Adrenal gland (tissue), 5 donors: ENCODE data around the gene TNXB.

Source experiments
- POLR2A ChIP-seq, 2 donors: fragments of 450-650 bp; IDR thresholded peaks; one replicate each; pipeline ENCODE4 v1.6.1; 2017; ENCODE audit warnings: antibody characterized with exemption in 2 of 2, mild to moderate bottlenecking in 2 of 2, moderate library complexity in 1 of 2
- TF ChIP-seq, protein P1 (sequence below), 6 experiments: fragments of 450-650 bp in 4 of 6; fragments of 200-600 bp in 2 of 6; sonication (generic) in 1 of 6; IDR thresholded peaks; 1 replicate in 5 of 6; 2 replicates in 1 of 6; pipeline versions ENCODE4 v1.5.1 to v1.8.0; 2016 to 2021; ENCODE audit warnings: antibody characterized with exemption in 6 of 6, mild to moderate bottlenecking in 2 of 6, moderate library complexity in 1 of 6
- donor health status: DM: no; HTN: no; CAD: no.

DNA sequence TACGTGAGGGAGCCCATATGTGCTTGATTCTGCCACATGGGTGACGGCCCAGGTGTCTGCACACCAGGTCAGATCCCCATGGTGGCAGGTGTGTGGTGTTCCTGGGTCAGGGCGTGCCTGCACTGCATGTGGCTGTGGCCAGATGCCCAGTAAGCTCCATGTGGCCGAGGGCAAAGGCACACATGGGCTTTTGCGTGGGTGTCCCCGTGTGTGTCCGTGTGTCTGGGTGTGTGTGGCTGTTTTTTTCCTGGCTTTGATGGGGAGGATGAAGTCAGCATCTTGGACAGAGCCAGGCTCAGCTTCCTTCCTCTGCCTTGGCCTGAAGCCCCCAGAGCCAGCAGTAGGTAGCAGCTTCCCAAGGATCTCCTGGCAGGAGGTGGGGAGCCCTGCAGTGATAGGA, 1.5 kb upstream of the TNXB start:
- TF ChIP-seq, protein P1, sequence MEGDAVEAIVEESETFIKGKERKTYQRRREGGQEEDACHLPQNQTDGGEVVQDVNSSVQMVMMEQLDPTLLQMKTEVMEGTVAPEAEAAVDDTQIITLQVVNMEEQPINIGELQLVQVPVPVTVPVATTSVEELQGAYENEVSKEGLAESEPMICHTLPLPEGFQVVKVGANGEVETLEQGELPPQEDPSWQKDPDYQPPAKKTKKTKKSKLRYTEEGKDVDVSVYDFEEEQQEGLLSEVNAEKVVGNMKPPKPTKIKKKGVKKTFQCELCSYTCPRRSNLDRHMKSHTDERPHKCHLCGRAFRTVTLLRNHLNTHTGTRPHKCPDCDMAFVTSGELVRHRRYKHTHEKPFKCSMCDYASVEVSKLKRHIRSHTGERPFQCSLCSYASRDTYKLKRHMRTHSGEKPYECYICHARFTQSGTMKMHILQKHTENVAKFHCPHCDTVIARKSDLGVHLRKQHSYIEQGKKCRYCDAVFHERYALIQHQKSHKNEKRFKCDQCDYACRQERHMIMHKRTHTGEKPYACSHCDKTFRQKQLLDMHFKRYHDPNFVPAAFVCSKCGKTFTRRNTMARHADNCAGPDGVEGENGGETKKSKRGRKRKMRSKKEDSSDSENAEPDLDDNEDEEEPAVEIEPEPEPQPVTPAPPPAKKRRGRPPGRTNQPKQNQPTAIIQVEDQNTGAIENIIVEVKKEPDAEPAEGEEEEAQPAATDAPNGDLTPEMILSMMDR (IDR thresholded peaks at IDR 0.05): no peak
- TF ChIP-seq POLR2A (IDR thresholded peaks at IDR 0.05): no peak
